Endothelial cell of umbilical vein (primary cell): ENCODE data around the gene COL15A1. TPM values are rescaled to one million over a fixed set of nuclear protein-coding genes. Genes with fewer than 3 reads are reported as not detected.

Experiments
- BruUV-seq: library from RNA; stranded (reverse); fragments of 400-500 nt; replicated peaks from 2 replicates; lab custom pipeline; 2021; lab: Mats Ljungman, UMichigan
- CTCF ChIA-PET: fragments of 300-600, 350-600 bp; sonication (Branson Sonifier 250); formaldehyde crosslinking; loops from one replicate; lab custom pipeline; 2021; ENCODE audit warnings: antibody characterized with exemption, inconsistent platforms; lab: Charles Lee
- POLR2A ChIA-PET: fragments of 300-600, 350-600 bp; sonication (Branson Sonifier 250); formaldehyde crosslinking; loops from one replicate; lab custom pipeline; 2021; ENCODE audit warnings: antibody characterized with exemption, inconsistent platforms; lab: Charles Lee
- DNase-seq: peaks from one replicate; pipeline ENCODE4 v3.0.0-alpha.2; 2011; ENCODE audit warnings: low read depth, low spot score
- FAIRE-seq: peaks from 2 replicates; lab custom pipeline; 2011; peaks lifted over from hg19 to GRCh38; lab: Jason Lieb, UNC
- H2AFZ ChIP-seq: 2 replicates; pipeline ENCODE4 v1.6.0; 2012; ENCODE audit warnings: low read depth, low read length, control low read depth, inconsistent platforms
- H3K27ac ChIP-seq: 2 replicates; pipeline ENCODE4 v1.5.1; 2011; ENCODE audit warnings: low read depth, mild to moderate bottlenecking, control low read depth, low read length, moderate library complexity; ENCODE audit not compliant: insufficient read depth
- H3K27me3 ChIP-seq, 2 experiments: 2 replicates each; pipeline versions ENCODE4 v1.6.0 to v1.6.1; 2011; ENCODE audit warnings: low read length in 2 of 2, mixed read lengths in 1 of 2; ENCODE audit not compliant: control insufficient read depth in 2 of 2, insufficient read depth in 2 of 2
- H3K36me3 ChIP-seq, 2 experiments: 2 replicates in 1 of 2; 3 replicates in 1 of 2; pipeline ENCODE4 v1.5.1; 2011; ENCODE audit warnings: low read length in 2 of 2, mild to moderate bottlenecking in 1 of 2, moderate library complexity in 1 of 2; ENCODE audit not compliant: control insufficient read depth in 2 of 2, insufficient read depth in 2 of 2; ENCODE audit errors: extremely low read depth in 1 of 2
- H3K4me1 ChIP-seq: 3 replicates; pipeline ENCODE4 v1.5.1; 2011; ENCODE audit warnings: mild to moderate bottlenecking, low read length; ENCODE audit not compliant: control insufficient read depth, insufficient read depth; ENCODE audit errors: extremely low read depth
- H3K4me2 ChIP-seq: 2 replicates; pipeline ENCODE4 v1.6.1; 2011; ENCODE audit warnings: low read length, control low read depth, mixed read lengths; ENCODE audit not compliant: insufficient read depth
- H3K4me3 ChIP-seq, 3 experiments: fragments of 200-600 bp in 1 of 3; sonication (generic), shearing (Covaris generic) in 1 of 3; replicated peaks in 1 of 3; 2 replicates each; pipeline ENCODE4 v1.5.1; 2011 to 2016; ENCODE audit warnings: control low read depth in 3 of 3, low read length in 3 of 3, mild to moderate bottlenecking in 2 of 3, inconsistent platforms in 1 of 3, low read depth in 1 of 3, moderate library complexity in 1 of 3; ENCODE audit not compliant: insufficient read depth in 1 of 3
- H3K79me2 ChIP-seq: 2 replicates; pipeline ENCODE4 v1.6.0; 2012; ENCODE audit warnings: low read length, inconsistent platforms; ENCODE audit not compliant: control insufficient read depth, insufficient read depth
- H3K9ac ChIP-seq: replicated peaks from 2 replicates; pipeline ENCODE3; 2011; ENCODE audit warnings: low read length, control low read depth; ENCODE audit not compliant: insufficient read depth; ENCODE audit errors: extremely low read depth
- H3K9me1 ChIP-seq: replicated peaks from 3 replicates; pipeline ENCODE4 v1.6.0; 2011; ENCODE audit warnings: mild to moderate bottlenecking, low read length; ENCODE audit not compliant: control insufficient read depth, insufficient read depth; ENCODE audit errors: extremely low read depth
- H3K9me3 ChIP-seq: replicated peaks from 2 replicates; pipeline ENCODE4 v1.5.1; 2012; ENCODE audit warnings: low read length, inconsistent platforms; ENCODE audit not compliant: control insufficient read depth, insufficient read depth
- H4K20me1 ChIP-seq: replicated peaks from 2 replicates; pipeline ENCODE3; 2011; ENCODE audit warnings: mild to moderate bottlenecking, low read length; ENCODE audit not compliant: control insufficient read depth, insufficient read depth; ENCODE audit errors: extremely low read depth
- EZH2 ChIP-seq: IDR thresholded peaks from 2 replicates; pipeline ENCODE4 v1.6.1; 2012; ENCODE audit warnings: borderline replicate concordance, low read depth, mild to moderate bottlenecking, moderate library complexity, low read length, inconsistent platforms; ENCODE audit not compliant: severe bottlenecking
- FOS ChIP-seq: IDR thresholded peaks from 2 replicates; pipeline ENCODE4 v1.6.1; 2011; ENCODE audit warnings: mild to moderate bottlenecking, low read length, moderate library complexity, borderline replicate concordance; ENCODE audit not compliant: insufficient read depth
- GATA2 ChIP-seq: IDR thresholded peaks from 2 replicates; pipeline ENCODE4 v1.7.0; 2011; ENCODE audit warnings: low read depth, mild to moderate bottlenecking, moderate library complexity, mixed read lengths, low read length; ENCODE audit not compliant: insufficient read length, insufficient read depth
- JUN ChIP-seq: IDR thresholded peaks from 2 replicates; pipeline ENCODE4 v1.6.1; 2011; ENCODE audit warnings: borderline replicate concordance, low read depth; ENCODE audit not compliant: insufficient read length, insufficient read depth
- MYC ChIP-seq: IDR thresholded peaks from one replicate; pipeline ENCODE4 v1.6.1; 2011; ENCODE audit warnings: mild to moderate bottlenecking, low read depth, low read length
- POLR2A ChIP-seq: IDR thresholded peaks from 2 replicates; pipeline ENCODE4 v1.6.1; 2012; ENCODE audit warnings: low read depth, mild to moderate bottlenecking, control low read depth, low read length
- POLR2AphosphoS5 ChIP-seq: IDR thresholded peaks from 2 replicates; pipeline ENCODE4 v1.6.1; 2012; ENCODE audit warnings: low read depth, mild to moderate bottlenecking, control low read depth, low read length, moderate library complexity; ENCODE audit not compliant: insufficient read depth
- dilution Hi-C: fragments of 300-500 bp; cut with MboI; formaldehyde crosslinking; loops from one replicate; pipeline ENCODE4 v1.15.0; 2019; ENCODE audit warnings: low sequenced_read_pairs; ENCODE audit not compliant: extremely low pct_ligation_motif_present
- intact Hi-C: fragments of 100-400 bp; cut with micrococcal nuclease; formaldehyde crosslinking; loops from one replicate; pipeline ENCODE4 v1.10.0; 2022
- polyA plus RNA-seq, 4 experiments: library from polyadenylated mRNA; depleted of rRNA in 3 of 4; stranded (reverse) in 3 of 4; unstranded in 1 of 4; fragments of >200 nt; gene quantifications; 2 replicates each; pipeline versions ENCODE4 v1.2.1 to v1.2.3, GENCODE V29; 2011 to 2012; ENCODE audit warnings: missing spikeins in 1 of 4
- total RNA-seq: library from RNA; stranded (reverse); gene quantifications from 2 replicates; pipeline ENCODE4 v1.2.3, GENCODE V29; 2021
- TF ChIP-seq, protein P1 (sequence below), 2 donors: IDR thresholded peaks; 1 replicate in 1 of 2; 2 replicates in 1 of 2; pipeline ENCODE4 v1.5.1; 2011; ENCODE audit warnings: low read length in 2 of 2, mild to moderate bottlenecking in 2 of 2, moderate library complexity in 2 of 2, control low read depth in 1 of 2, inconsistent platforms in 1 of 2, low read depth in 1 of 2; ENCODE audit not compliant: insufficient read depth in 1 of 2; ENCODE audit errors: extremely low read depth in 1 of 2
- TF ChIP-seq, protein P2 (sequence below): IDR thresholded peaks from 2 replicates; pipeline ENCODE4 v1.6.1; 2011; ENCODE audit not compliant: insufficient read depth, insufficient read length

Gene COL15A1
- total and polyA plus RNA-seq, 2 donors (not counting 3 experiments of a cell fraction or from before 2014, with no cell fraction given) = not detected

DNA sequence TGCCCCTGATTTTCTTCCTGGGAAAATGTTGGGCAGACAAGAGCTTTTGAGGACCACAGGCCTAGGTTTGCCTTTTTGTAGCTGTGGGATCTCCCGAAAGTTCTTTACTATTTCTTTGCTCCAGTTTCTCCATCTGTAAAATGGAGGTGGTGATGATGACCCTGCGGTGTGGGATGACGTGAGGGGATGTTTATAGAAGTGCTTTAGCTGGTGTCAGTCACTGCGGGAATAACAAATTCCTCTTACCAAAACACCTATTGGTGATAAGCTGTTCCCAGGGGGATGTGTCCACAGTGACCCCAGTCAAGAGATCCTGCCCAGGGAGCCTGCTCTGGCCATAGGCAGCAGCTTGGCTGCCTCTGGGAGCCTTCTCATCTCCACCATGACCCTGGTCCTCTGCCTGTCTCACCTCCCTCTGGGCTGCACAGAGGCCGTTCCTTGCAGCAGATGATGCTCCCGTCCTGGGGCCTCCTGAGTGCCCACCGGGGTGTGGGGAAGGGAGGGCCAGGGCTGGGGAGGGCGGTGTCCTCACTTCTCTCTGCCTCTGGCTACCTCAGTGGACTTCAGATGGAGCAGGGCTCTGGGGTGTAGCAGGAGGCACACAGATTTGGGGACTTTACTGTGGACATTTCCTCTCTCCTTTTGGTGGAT is 77.2 kb downstream of the COL15A1 start:
- CTCF ChIA-PET = interaction anchor here (0.5 kb wide), 1 partner anchor 62 kb away, joined by 3 read pairs; no protein-coding TSS in a partner anchor
- Histone ChIP-seq H3K4me2 (no peak overlapping the region), H3K79me2 (no peaks in the 10 kb centered on the region), H2AFZ (no peak overlapping the region), H3K9ac (no peak overlapping the region), H3K27me3 (no peaks in the 10 kb centered on the region), H4K20me1 (no peaks in the 10 kb centered on the region), H3K4me1 (no peaks in the 10 kb centered on the region), H3K9me1 (no peaks in the 10 kb centered on the region), H3K9me3 (no peaks in the 10 kb centered on the region), H3K4me3 (no peak overlapping the region), H3K27ac (no peak overlapping the region), H3K36me3 (no peaks in the 10 kb centered on the region)
- POLR2A ChIA-PET = no interaction called here
- no peak for TF ChIP-seq GATA2
- TF ChIP-seq JUN = no peak
- no peak for TF ChIP-seq POLR2AphosphoS5
- TF ChIP-seq POLR2A = no peak
- TF ChIP-seq, protein P1, sequence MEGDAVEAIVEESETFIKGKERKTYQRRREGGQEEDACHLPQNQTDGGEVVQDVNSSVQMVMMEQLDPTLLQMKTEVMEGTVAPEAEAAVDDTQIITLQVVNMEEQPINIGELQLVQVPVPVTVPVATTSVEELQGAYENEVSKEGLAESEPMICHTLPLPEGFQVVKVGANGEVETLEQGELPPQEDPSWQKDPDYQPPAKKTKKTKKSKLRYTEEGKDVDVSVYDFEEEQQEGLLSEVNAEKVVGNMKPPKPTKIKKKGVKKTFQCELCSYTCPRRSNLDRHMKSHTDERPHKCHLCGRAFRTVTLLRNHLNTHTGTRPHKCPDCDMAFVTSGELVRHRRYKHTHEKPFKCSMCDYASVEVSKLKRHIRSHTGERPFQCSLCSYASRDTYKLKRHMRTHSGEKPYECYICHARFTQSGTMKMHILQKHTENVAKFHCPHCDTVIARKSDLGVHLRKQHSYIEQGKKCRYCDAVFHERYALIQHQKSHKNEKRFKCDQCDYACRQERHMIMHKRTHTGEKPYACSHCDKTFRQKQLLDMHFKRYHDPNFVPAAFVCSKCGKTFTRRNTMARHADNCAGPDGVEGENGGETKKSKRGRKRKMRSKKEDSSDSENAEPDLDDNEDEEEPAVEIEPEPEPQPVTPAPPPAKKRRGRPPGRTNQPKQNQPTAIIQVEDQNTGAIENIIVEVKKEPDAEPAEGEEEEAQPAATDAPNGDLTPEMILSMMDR (IDR thresholded peaks at IDR 0.05; ENCODE audit: extremely low read depth in 1 of 2, insufficient read depth in 1 of 2, low read depth in 1 of 2, low read length in 2 of 2) = no peak
- no peak for TF ChIP-seq EZH2
- no peak for TF ChIP-seq FOS
- no peak for TF ChIP-seq MYC
- TF ChIP-seq, protein P2, sequence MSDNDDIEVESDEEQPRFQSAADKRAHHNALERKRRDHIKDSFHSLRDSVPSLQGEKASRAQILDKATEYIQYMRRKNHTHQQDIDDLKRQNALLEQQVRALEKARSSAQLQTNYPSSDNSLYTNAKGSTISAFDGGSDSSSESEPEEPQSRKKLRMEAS = no peak
- FAIRE-seq (no peak), DNase-seq (no peak)
- BruUV-seq = no TSS peak
- intact Hi-C loops = no loop called here
- dilution Hi-C loops = no loop called here
